Stomach smooth muscle (tissue), 2 donors: ENCODE data around the gene PTPN23.

Experiments
- H3K27ac ChIP-seq: one replicate; pipeline ENCODE4 v1.7.0; 2013; ENCODE audit warnings: mild to moderate bottlenecking, low read length, inconsistent platforms
- H3K27me3 ChIP-seq, 2 donors: one replicate each; pipeline ENCODE4 v1.7.0; 2013; ENCODE audit warnings: low read length in 2 of 2; ENCODE audit not compliant: insufficient read depth in 2 of 2, control insufficient read depth in 1 of 2
- H3K36me3 ChIP-seq, 2 donors: one replicate each; pipeline ENCODE4 v1.7.0; 2013; ENCODE audit warnings: low read length in 2 of 2; ENCODE audit not compliant: control insufficient read depth in 2 of 2, insufficient read depth in 2 of 2
- H3K4me1 ChIP-seq: one replicate; pipeline ENCODE4 v1.7.0; 2013; ENCODE audit warnings: low read length; ENCODE audit not compliant: control insufficient read depth, insufficient read depth
- H3K4me3 ChIP-seq, 2 donors: one replicate each; pipeline ENCODE4 v1.7.0; 2013; ENCODE audit warnings: low read length in 2 of 2
- H3K9ac ChIP-seq, 2 donors: one replicate each; pipeline ENCODE4 v1.7.0; 2013; ENCODE audit warnings: low read length in 2 of 2, mild to moderate bottlenecking in 1 of 2
- H3K9me3 ChIP-seq, 2 donors: one replicate each; pipeline ENCODE4 v1.7.0; 2013; ENCODE audit warnings: low read length in 2 of 2; ENCODE audit not compliant: control insufficient read depth in 2 of 2
- donor health status: healthy.
- donor health status: Pancreatic carcinoma.

Gene PTPN23

DNA sequence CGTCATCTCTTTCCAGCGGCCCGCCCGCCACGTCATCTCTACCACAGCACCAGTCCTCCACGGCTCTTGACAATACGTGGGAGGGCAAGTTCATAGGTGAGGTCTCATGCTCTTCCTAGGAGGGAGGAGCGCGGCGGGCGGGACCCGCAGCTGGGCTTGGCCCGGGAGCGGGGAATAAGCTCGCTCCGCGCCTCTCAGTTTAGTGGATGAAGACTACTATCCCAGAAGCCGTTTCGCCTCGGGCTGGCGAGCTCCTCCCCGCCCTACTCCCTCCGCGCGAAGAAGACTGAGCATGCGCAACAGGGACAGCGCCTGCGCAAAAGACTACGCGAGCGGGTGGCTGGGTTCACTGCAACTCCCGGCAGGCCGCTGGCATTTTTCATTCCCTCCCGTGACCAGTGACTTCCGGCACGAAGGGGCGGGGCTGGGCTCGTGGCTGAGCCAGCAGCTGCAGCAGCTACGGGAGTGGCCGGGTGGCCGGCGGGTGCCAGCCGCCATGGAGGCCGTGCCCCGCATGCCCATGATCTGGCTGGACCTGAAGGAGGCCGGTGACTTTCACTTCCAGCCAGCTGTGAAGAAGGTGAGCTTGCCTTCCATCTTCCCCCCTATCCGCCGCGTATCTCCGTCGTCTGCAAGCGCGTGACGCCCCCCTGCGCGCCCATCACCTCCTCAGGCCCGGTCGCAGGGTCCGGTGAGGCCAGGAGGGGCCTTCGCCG is at the start of gene PTPN23:
TSS of gene PTPN23 (plus strand) at position 421 of the 716 bp plus-strand sequence. CDS start at position 497, 76 bp downstream.
- Histone ChIP-seq H3K9ac (peak within 1 kb of the TSS; percentile 98 to 99), H3K27ac (peak within 1 kb of the TSS; percentile 92), H3K4me3 (peak within 1 kb of the TSS; percentile 76 to 95), H3K36me3 (peaks cover 0 to 3% of the 10 kb centered on the region in 2 donors), H3K4me1 (peaks cover 28% of the 10 kb centered on the region), H3K27me3 (no peaks in the 10 kb centered on the region), H3K9me3 (no peaks in the 10 kb centered on the region)

DNA sequence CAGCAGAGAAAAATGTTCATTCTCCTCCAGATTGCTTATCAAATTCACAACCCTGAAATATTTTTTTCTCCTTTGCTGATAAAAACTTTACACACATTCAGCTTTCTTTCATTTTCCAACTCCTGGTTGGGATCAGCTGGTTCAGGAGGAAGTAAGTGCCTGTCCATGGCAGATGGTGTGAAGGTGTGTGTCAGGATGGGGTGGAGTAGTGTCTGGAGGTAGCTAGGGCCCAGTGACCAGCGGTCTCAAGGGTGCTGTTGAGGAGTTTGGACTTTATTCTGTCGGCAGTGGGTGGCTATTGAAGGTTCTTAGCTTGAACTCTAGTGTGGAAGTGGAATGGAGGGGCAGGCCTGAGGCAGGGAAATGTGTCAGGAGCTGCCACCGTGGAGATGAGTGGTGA is 46.9 kb upstream of the PTPN23 start:
- H3K27me3 ChIP-seq, result no peaks in the 10 kb centered on the region
- no peak overlapping the region for H3K9ac ChIP-seq
- no peak overlapping the region for H3K4me3 ChIP-seq
- no peaks in the 10 kb centered on the region for H3K9me3 ChIP-seq
- H3K4me1 ChIP-seq, result no peaks in the 10 kb centered on the region
- no peak overlapping the region for H3K27ac ChIP-seq
- peaks cover 50 to 65% of the 10 kb centered on the region in 2 donors for H3K36me3 ChIP-seq

DNA sequence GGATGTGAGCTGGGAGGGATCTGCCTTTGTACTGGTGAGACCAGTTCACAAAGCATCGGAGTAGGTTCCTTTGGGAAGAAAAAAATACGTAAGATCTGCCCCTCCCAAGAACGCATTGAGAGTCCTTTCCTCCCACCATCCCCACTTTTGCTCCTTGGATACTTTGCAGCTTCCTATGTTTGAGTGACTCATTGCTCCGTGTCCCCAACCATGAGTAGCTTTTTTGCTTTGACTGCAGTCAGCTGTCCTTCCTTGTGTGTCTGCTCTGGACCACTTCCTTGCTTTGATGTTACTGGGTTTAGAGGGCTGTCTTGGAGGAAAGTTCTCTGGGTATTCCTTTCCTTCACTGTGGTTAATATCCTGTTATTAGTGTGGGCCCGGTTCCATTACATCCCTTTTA is 43.2 kb upstream of the PTPN23 start:
- H3K9ac ChIP-seq, result no peak overlapping the region

DNA sequence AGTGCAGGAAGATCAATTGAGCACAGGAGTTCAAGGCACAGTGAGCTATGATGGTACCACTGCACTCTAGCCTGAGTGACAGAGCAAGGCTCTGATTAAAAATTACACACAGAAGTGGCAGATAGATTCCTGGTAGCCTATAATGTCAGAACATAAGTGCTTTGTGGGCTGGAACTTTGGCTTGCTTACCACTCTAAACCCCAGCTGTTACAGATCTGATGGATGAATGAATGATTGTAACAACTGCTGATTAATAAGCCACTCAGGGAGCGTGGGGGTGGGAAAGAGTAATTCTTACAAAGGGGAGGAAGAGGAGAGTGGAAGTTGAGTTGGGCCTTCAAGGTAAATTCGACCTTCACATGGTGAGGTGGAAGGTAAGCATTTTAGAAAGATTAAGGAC is 40.9 kb upstream of the PTPN23 start:
- H3K27me3 ChIP-seq, result no peaks in the 10 kb centered on the region
- H3K9me3 ChIP-seq, result no peaks in the 10 kb centered on the region
- no peaks in the 10 kb centered on the region for H3K4me1 ChIP-seq
- no peak overlapping the region for H3K9ac ChIP-seq
- no peak overlapping the region for H3K4me3 ChIP-seq
- H3K27ac ChIP-seq, result no peak overlapping the region
- peaks cover 52 to 68% of the 10 kb centered on the region in 2 donors for H3K36me3 ChIP-seq

More for the DNA sequence above, 43.2 kb upstream of the PTPN23 start:
- Histone ChIP-seq H3K27me3 (no peaks in the 10 kb centered on the region), H3K4me1 (no peaks in the 10 kb centered on the region), H3K36me3 (peaks cover 54 to 70% of the 10 kb centered on the region in 2 donors), H3K27ac (no peak overlapping the region), H3K4me3 (no peak overlapping the region), H3K9me3 (no peaks in the 10 kb centered on the region)

GRCh38 chr3:47340866-47341265 is 40.0 kb upstream of the PTPN23 start:
- Histone ChIP-seq H3K27ac (no peak overlapping the region), H3K9ac (no peak overlapping the region), H3K4me1 (no peaks in the 10 kb centered on the region), H3K27me3 (no peaks in the 10 kb centered on the region), H3K4me3 (no peak overlapping the region), H3K9me3 (no peaks in the 10 kb centered on the region), H3K36me3 (peaks cover 46 to 69% of the 10 kb centered on the region in 2 donors)

GRCh38 chr3:47342151-47342550 is 38.7 kb upstream of the PTPN23 start:
- Histone ChIP-seq H3K36me3 (peaks cover 33 to 61% of the 10 kb centered on the region in 2 donors), H3K4me3 (no peak overlapping the region), H3K9ac (no peak overlapping the region), H3K27me3 (no peaks in the 10 kb centered on the region), H3K9me3 (no peaks in the 10 kb centered on the region), H3K27ac (no peak overlapping the region), H3K4me1 (no peaks in the 10 kb centered on the region)

GRCh38 chr3:47342812-47343211 is 38.0 kb upstream of the PTPN23 start:
- no peaks in the 10 kb centered on the region for H3K27me3 ChIP-seq
- peaks cover 27 to 54% of the 10 kb centered on the region in 2 donors for H3K36me3 ChIP-seq
- H3K9me3 ChIP-seq, result no peaks in the 10 kb centered on the region
- no peak overlapping the region for H3K4me3 ChIP-seq
- H3K9ac ChIP-seq, result no peak overlapping the region
- no peak overlapping the region for H3K27ac ChIP-seq
- H3K4me1 ChIP-seq, result no peaks in the 10 kb centered on the region

- Histone ChIP-seq H3K9me3 (no peaks in the 10 kb centered on the region), H3K4me3 (no peak overlapping the region), H3K4me1 (no peaks in the 10 kb centered on the region), H3K36me3 (peaks cover 22 to 49% of the 10 kb centered on the region in 2 donors), H3K27ac (no peak overlapping the region), H3K27me3 (no peaks in the 10 kb centered on the region), H3K9ac (no peak overlapping the region)
These were observed 37.3 kb upstream of the PTPN23 start for GRCh38 chr3:47343471-47343971.

DNA sequence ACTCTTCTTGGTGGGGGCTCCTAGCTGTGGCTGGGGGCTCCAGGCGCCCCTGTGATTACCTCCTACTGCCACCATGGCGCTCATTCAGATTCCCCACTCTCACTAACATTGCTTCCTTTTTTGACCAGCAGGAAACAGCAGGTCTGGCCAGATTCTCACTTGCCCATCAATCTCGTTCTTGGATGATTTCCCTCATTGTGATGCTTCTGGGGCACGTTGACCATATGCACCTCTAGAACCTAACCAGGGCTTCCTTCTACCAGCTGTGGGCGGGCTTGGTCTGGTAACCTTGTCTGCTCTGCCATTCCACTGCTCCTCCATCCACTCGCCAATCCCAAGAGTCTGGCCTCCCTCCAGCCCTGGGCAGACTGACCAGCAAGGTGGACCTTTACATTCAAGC is 35.9 kb upstream of the PTPN23 start:
- Histone ChIP-seq H3K9ac (no peak overlapping the region), H3K4me3 (no peak overlapping the region), H3K9me3 (no peaks in the 10 kb centered on the region), H3K27ac (no peak overlapping the region), H3K27me3 (no peaks in the 10 kb centered on the region), H3K4me1 (no peaks in the 10 kb centered on the region), H3K36me3 (peaks cover 16 to 45% of the 10 kb centered on the region in 2 donors)

GRCh38 chr3:47347217-47347801 is 33.5 kb upstream of the PTPN23 start:
- no peak overlapping the region for H3K9ac ChIP-seq

More at GRCh38 chr3:47347217-47347801, 33.5 kb upstream of the PTPN23 start:
- Histone ChIP-seq H3K36me3 (peaks cover 12 to 32% of the 10 kb centered on the region in 2 donors), H3K27ac (no peak overlapping the region), H3K9me3 (no peaks in the 10 kb centered on the region), H3K27me3 (no peaks in the 10 kb centered on the region), H3K4me3 (no peak overlapping the region), H3K4me1 (no peaks in the 10 kb centered on the region)
